Left ventricle myocardium inferior (tissue), 1 donor: ENCODE results near the gene RTF1. TPM values are rescaled to one million over a fixed set of nuclear protein-coding genes. Genes with fewer than 3 reads are reported as not detected.

Source experiments
- DNase-seq: peaks from one replicate; pipeline ENCODE4 v3.0.0-alpha.2; 2020
- H3K27ac ChIP-seq: fragments of 200-600 bp; replicated peaks from 2 replicates; pipeline ENCODE4 v1.8.0; 2021
- H3K27me3 ChIP-seq: fragments of 200-600 bp; 2 replicates; pipeline ENCODE4 v1.8.0; 2021; ENCODE audit warnings: low read depth
- H3K36me3 ChIP-seq: fragments of 200-600 bp; 2 replicates; pipeline ENCODE4 v1.8.0; 2021
- H3K4me1 ChIP-seq: fragments of 200-600 bp; 2 replicates; pipeline ENCODE4 v1.8.0; 2021
- H3K4me3 ChIP-seq: fragments of 200-600 bp; 2 replicates; pipeline ENCODE4 v1.8.0; 2021; ENCODE audit warnings: mild to moderate bottlenecking, moderate library complexity
- H3K9me3 ChIP-seq: fragments of 200-600 bp; replicated peaks from 2 replicates; pipeline ENCODE4 v1.8.0; 2021
- intact Hi-C: fragments of 100-400 bp; cut with micrococcal nuclease; formaldehyde crosslinking; loops from one replicate; pipeline ENCODE4 v1.11.0; 2022
- total RNA-seq: library from RNA; stranded (reverse); fragmentation: NEBNext Ultra II Directional; extraction: Animal tissue kit (Norgen Biotek cat#: 25700); gene quantifications from one replicate; pipeline ENCODE4 v1.2.1, GENCODE V29; 2021
- TF ChIP-seq, protein P1 (sequence below): fragments of 200-600 bp; IDR thresholded peaks from 2 replicates; pipeline ENCODE4 v1.8.0; 2021; ENCODE audit warnings: antibody characterized with exemption, mild to moderate bottlenecking, borderline replicate concordance
- donor health status: DM: no; HTN: yes; CAD: no; lungs with severe emphysema.

Gene RTF1
- total RNA-seq, 1 donor from 2014 or later: 23.4 TPM

DNA sequence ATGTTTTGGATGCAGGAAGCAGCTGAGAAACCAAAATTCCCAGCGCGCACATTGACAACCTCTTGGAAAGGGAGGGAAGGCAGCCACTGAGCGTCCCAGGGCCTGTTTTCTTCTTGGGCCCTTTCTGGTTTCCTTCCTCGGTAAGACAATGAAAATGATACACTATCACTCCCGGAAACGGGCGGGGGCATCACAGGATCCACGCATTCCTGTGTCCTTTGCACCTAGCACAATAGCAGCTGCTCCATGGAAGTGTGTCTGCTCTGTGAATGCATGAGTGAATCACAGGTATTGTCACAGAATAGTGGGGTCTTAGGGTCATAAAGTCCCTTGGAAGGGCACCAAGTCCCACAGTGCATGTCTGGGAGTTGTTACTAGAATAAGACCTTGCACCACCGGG, 70.5 kb downstream of the RTF1 start:
- no peak overlapping the region for H3K27ac ChIP-seq
- TF ChIP-seq, protein P1, sequence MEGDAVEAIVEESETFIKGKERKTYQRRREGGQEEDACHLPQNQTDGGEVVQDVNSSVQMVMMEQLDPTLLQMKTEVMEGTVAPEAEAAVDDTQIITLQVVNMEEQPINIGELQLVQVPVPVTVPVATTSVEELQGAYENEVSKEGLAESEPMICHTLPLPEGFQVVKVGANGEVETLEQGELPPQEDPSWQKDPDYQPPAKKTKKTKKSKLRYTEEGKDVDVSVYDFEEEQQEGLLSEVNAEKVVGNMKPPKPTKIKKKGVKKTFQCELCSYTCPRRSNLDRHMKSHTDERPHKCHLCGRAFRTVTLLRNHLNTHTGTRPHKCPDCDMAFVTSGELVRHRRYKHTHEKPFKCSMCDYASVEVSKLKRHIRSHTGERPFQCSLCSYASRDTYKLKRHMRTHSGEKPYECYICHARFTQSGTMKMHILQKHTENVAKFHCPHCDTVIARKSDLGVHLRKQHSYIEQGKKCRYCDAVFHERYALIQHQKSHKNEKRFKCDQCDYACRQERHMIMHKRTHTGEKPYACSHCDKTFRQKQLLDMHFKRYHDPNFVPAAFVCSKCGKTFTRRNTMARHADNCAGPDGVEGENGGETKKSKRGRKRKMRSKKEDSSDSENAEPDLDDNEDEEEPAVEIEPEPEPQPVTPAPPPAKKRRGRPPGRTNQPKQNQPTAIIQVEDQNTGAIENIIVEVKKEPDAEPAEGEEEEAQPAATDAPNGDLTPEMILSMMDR: no peak
- no peak overlapping the region for H3K4me3 ChIP-seq
- no peaks in the 10 kb centered on the region for H3K9me3 ChIP-seq
- intact Hi-C loops: no loop called here
- no peak for DNase-seq
- peaks cover 46% of the 10 kb centered on the region for H3K27me3 ChIP-seq
- H3K36me3 ChIP-seq: peaks cover 7% of the 10 kb centered on the region
- peaks cover 4% of the 10 kb centered on the region for H3K4me1 ChIP-seq

DNA sequence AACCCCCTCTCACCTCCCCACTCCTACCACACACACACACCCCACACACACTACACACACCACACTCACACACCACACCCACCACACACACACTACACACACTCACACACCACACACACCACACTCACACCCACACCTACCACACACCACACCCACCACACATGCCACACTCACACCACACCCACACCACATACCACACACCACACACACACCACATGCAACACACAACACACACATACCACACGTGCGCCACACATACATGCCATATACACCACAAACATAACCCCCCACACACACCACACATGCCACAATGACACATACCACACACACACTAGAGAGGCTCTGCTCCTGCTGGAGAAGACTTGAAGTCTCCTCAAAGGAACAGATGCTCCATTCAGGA, 70.9 kb downstream of the RTF1 start:
- H3K4me1 ChIP-seq: peaks cover 8% of the 10 kb centered on the region
- TF ChIP-seq, protein P1: no peak
- H3K36me3 ChIP-seq: peaks cover 3% of the 10 kb centered on the region
- intact Hi-C loops: no loop called here
- no peaks in the 10 kb centered on the region for H3K9me3 ChIP-seq
- no peak for DNase-seq
- peaks cover 46% of the 10 kb centered on the region for H3K27me3 ChIP-seq
- H3K4me3 ChIP-seq: no peak overlapping the region
- no peak overlapping the region for H3K27ac ChIP-seq

DNA sequence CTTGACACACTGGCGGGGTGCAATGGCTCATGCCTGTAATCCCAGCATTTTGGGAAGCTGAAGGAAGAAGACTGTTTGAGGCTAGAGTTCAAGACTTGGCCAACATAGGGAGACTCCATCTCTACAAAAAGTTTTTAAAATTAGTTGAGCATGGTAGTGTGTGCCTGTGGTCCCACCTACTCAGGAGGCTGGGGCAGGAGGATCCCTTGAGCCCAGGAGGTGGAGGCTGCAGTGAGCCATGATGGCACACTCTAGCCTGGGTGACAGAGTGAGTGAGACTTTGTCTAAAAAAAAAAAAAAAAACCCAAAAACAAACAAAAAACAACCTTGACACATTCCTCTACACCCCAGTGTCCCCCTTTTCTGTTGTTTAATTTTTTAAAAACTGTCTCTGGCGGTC, 72.7 kb downstream of the RTF1 start:
- Histone ChIP-seq H3K9me3 (no peaks in the 10 kb centered on the region), H3K36me3 (no peaks in the 10 kb centered on the region), H3K4me3 (no peak overlapping the region), H3K4me1 (peaks cover 24% of the 10 kb centered on the region), H3K27me3 (peaks cover 55% of the 10 kb centered on the region), H3K27ac (no peak overlapping the region)
- DNase-seq: no peak
- intact Hi-C loops: no loop called here
- TF ChIP-seq, protein P1: no peak

DNA sequence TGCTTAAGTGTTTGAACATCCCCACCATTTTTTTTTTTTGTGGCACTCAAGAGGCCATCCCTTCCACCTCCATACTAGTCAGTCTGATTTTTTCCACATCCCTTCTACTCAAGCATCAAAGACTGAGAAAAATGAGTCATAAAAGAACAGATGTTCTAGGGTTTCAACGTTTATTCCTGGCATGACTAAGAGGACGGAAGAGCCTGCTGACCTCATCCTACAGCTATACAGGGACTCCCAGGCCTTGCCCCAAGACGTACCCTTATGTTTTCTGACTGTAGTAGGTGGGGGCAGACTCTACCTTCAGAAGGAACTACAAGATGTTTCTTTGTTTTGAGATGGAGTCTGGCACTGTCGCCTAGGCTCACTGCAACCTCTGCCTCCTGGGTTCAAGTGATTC, 73.5 kb downstream of the RTF1 start:
- Histone ChIP-seq H3K4me1 (peaks cover 31% of the 10 kb centered on the region), H3K9me3 (no peaks in the 10 kb centered on the region), H3K4me3 (no peak overlapping the region), H3K36me3 (no peaks in the 10 kb centered on the region), H3K27ac (no peak overlapping the region), H3K27me3 (peaks cover 62% of the 10 kb centered on the region)
- TF ChIP-seq, protein P1: no peak
- no peak for DNase-seq
- intact Hi-C loops: no loop called here

DNA sequence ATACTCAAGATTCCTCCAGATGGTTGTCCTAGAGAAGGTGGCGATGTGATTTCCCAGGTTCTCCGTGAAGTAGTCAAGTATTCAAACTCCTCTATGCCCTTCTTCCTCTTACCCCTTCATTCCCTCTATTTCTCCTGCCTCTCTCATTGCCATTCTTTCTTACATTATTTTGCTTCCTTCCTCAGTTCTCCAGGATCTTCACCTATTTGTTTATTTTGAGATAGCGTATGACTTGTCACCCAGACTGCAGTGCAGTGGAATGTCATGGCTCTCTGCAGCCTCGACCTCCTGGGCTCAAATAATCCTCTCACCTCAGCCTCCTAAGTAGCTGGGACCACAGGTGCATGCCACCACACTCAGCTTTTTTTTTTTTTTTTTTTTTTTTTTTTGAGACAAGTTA, 75.0 kb downstream of the RTF1 start:
- H3K27me3 ChIP-seq: peaks cover 65% of the 10 kb centered on the region
- no peak overlapping the region for H3K4me3 ChIP-seq
- H3K4me1 ChIP-seq: peaks cover 39% of the 10 kb centered on the region
- no peak overlapping the region for H3K27ac ChIP-seq
- H3K36me3 ChIP-seq: no peaks in the 10 kb centered on the region
- TF ChIP-seq, protein P1: no peak
- intact Hi-C loops: no loop called here
- H3K9me3 ChIP-seq: no peaks in the 10 kb centered on the region
- DNase-seq: no peak
